Thyroid gland (tissue), 4 donors: ENCODE results near the gene GPC6.

Experiments
- POLR2A ChIP-seq, 2 donors: fragments of 450-650 bp; IDR thresholded peaks; one replicate each; pipeline ENCODE4 v1.6.1; 2017; ENCODE audit warnings: antibody characterized with exemption in 2 of 2, mild to moderate bottlenecking in 2 of 2, moderate library complexity in 1 of 2
- TF ChIP-seq, protein P1 (sequence below), 6 experiments: fragments of 200-600 bp in 3 of 6; fragments of 450-650 bp in 3 of 6; sonication (generic) in 3 of 6; IDR thresholded peaks; one replicate each; pipeline ENCODE4 v1.5.1; 2016 to 2019; ENCODE audit warnings: antibody characterized with exemption in 6 of 6, mild to moderate bottlenecking in 2 of 6, inconsistent platforms in 1 of 6, moderate library complexity in 1 of 6

- TF ChIP-seq POLR2A (IDR thresholded peaks at IDR 0.05): no peak
- TF ChIP-seq, protein P1, sequence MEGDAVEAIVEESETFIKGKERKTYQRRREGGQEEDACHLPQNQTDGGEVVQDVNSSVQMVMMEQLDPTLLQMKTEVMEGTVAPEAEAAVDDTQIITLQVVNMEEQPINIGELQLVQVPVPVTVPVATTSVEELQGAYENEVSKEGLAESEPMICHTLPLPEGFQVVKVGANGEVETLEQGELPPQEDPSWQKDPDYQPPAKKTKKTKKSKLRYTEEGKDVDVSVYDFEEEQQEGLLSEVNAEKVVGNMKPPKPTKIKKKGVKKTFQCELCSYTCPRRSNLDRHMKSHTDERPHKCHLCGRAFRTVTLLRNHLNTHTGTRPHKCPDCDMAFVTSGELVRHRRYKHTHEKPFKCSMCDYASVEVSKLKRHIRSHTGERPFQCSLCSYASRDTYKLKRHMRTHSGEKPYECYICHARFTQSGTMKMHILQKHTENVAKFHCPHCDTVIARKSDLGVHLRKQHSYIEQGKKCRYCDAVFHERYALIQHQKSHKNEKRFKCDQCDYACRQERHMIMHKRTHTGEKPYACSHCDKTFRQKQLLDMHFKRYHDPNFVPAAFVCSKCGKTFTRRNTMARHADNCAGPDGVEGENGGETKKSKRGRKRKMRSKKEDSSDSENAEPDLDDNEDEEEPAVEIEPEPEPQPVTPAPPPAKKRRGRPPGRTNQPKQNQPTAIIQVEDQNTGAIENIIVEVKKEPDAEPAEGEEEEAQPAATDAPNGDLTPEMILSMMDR (IDR thresholded peaks at IDR 0.05): no peak
Observed at GRCh38 chr13:93260591-93260990, 34.0 kb downstream of the GPC6 start.
